ENCODE measurements around the gene CD8B. TPM values are rescaled to one million over a fixed set of nuclear protein-coding genes. Genes with fewer than 3 reads are reported as not detected.

Gene CD8B
- total and polyA plus RNA-seq, 2 of the 13 experiments (the other 11 are each of a cell fraction or from before 2014, with no cell fraction given): 0.04 TPM; not detected in 1

- FAIRE-seq (no peak), ATAC-seq (no peak), DNase-seq (ENCODE audit: low spot score) (no peak)
- Histone ChIP-seq H3K36me3 (replicated peaks in 1 of 2; ENCODE audit: control insufficient read depth in 1 of 2, insufficient read depth in 2 of 2, low read length in 2 of 2) (no peaks in the 10 kb centered on the region), H3K27ac (ENCODE audit: extremely low read length, insufficient read depth, low read length) (no peak overlapping the region), H3K27me3 (ENCODE audit: control insufficient read depth in 1 of 2, insufficient read depth in 2 of 2, low read length in 2 of 2) (peaks cover 9 to 44% of the 10 kb centered on the region in 2 experiments), H4K20me1 (ENCODE audit: insufficient read depth, low read length) (no peaks in the 10 kb centered on the region), H3K4me1 (ENCODE audit: insufficient read depth, low read length) (peaks cover 9% of the 10 kb centered on the region; the same call in 1 of the 2 replicates), H2AFZ (ENCODE audit: low read length) (no peak overlapping the region), H3K4me2 (ENCODE audit: low read depth, low read length) (no peak overlapping the region), H3K4me3 (replicated peaks in 1 of 3; ENCODE audit: insufficient read depth in 1 of 3, low read depth in 2 of 3, low read length in 3 of 3) (no peak overlapping the region), H3K9ac (ENCODE audit: insufficient read depth, low read depth, low read length) (no peak overlapping the region), H3K79me2 (ENCODE audit: insufficient read depth, low read length) (no peaks in the 10 kb centered on the region), H3K9me3 (ENCODE audit: low read length) (peaks cover 22% of the 10 kb centered on the region)
- intact Hi-C loops (cut with micrococcal nuclease; ENCODE audit: unreplicated experiment) (no loop called here), in situ Hi-C loops (cut with HindIII; ENCODE audit: extremely low pct_ligation_motif_present, low pct_unique_long_range_greater_than_20kb) (no loop called here)
- CTCF ChIA-PET (ENCODE audit: low intra/inter-chr PET ratio, low total read pairs): no interaction called here
- TF ChIP-seq CREM (IDR thresholded peaks at IDR 0.05): no peak
- no peak for TF ChIP-seq CREM (CRISPR knock-in tag; IDR thresholded peaks at IDR 0.05)
- TF ChIP-seq ZNF605 (CRISPR knock-in tag; IDR thresholded peaks at IDR 0.05): no peak
- TF ChIP-seq SNRNP70 (IDR thresholded peaks at IDR 0.05; ENCODE audit: low read depth, low read length): no peak
- no peak for TF ChIP-seq ZNF263 (CRISPR knock-in tag; IDR thresholded peaks at IDR 0.05)
- TF ChIP-seq, protein P1, sequence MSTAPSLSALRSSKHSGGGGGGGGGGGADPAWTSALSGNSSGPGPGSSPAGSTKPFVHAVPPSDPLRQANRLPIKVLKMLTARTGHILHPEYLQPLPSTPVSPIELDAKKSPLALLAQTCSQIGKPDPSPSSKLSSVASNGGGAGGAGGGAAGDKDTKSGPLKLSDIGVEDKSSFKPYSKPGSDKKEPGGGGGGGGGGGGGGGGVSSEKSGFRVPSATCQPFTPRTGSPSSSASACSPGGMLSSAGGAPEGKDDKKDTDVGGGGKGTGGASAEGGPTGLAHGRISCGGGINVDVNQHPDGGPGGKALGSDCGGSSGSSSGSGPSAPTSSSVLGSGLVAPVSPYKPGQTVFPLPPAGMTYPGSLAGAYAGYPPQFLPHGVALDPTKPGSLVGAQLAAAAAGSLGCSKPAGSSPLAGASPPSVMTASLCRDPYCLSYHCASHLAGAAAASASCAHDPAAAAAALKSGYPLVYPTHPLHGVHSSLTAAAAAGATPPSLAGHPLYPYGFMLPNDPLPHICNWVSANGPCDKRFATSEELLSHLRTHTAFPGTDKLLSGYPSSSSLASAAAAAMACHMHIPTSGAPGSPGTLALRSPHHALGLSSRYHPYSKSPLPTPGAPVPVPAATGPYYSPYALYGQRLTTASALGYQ (CRISPR knock-in tag; IDR thresholded peaks at IDR 0.05): no peak
- WGBS (ENCODE audit: low lambda C conversion rate): 46% methylated on average over 2 of the region's 2 CpGs
- no TSS peak for BruUV-seq (replicated peaks)
- POLR2A ChIA-PET: no interaction called here
These were observed 66.8 kb downstream of the CD8B start for GRCh38 chr2:86794861-86795260.

DNA sequence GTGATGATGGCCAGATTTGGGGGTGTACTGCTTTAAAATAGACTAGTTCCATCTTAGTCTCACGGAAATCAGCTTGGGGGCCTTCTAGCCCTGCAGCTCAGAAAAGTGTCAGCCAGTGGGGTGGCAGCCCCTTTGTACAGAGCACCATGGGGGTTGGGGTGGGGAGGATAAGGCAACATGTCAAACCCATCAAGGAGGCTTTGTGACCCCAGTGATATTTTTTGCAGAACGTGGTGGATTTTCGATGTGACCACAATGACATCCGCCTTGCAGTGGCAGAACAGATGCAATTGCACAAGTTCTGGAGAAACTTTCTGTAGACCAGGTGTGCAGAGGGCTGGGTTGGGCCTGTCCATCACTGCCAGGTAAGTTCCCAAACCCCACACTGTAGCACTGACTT is 67.9 kb downstream of the CD8B start:
- no peak for FAIRE-seq
- no peak for ATAC-seq
- no peak for DNase-seq (ENCODE audit: low spot score)
- POLR2A ChIA-PET: no interaction called here
- peaks cover 9% of the 10 kb centered on the region; the same call in 1 of the 2 replicates for H3K4me1 ChIP-seq (ENCODE audit: insufficient read depth, low read length)
- no peak overlapping the region for H3K4me3 ChIP-seq (replicated peaks in 1 of 3; ENCODE audit: insufficient read depth in 1 of 3, low read depth in 2 of 3, low read length in 3 of 3)
- H4K20me1 ChIP-seq (ENCODE audit: insufficient read depth, low read length): no peaks in the 10 kb centered on the region
- BruUV-seq (replicated peaks): no TSS peak
- no peak overlapping the region for H3K4me2 ChIP-seq (ENCODE audit: low read depth, low read length)
- H3K79me2 ChIP-seq (ENCODE audit: insufficient read depth, low read length): no peaks in the 10 kb centered on the region
- H3K9me3 ChIP-seq (ENCODE audit: low read length): peaks cover 22% of the 10 kb centered on the region
- no peak overlapping the region for H3K27ac ChIP-seq (ENCODE audit: extremely low read length, insufficient read depth, low read length)
- in situ Hi-C loops (cut with HindIII; ENCODE audit: extremely low pct_ligation_motif_present, low pct_unique_long_range_greater_than_20kb): no loop called here
- no peak overlapping the region for H2AFZ ChIP-seq (ENCODE audit: low read length)
- H3K27me3 ChIP-seq (ENCODE audit: control insufficient read depth in 1 of 2, insufficient read depth in 2 of 2, low read length in 2 of 2): peaks cover 10 to 53% of the 10 kb centered on the region in 2 experiments
- intact Hi-C loops (cut with micrococcal nuclease; ENCODE audit: unreplicated experiment): no loop called here
- 7% methylated on average over 4 of the region's 4 CpGs for WGBS (ENCODE audit: low lambda C conversion rate)
- no peaks in the 10 kb centered on the region for H3K36me3 ChIP-seq (replicated peaks in 1 of 2; ENCODE audit: control insufficient read depth in 1 of 2, insufficient read depth in 2 of 2, low read length in 2 of 2)
- TF ChIP-seq SRF (IDR thresholded peaks at IDR 0.05; ENCODE audit: low read depth, low read length): no peak
- no peak for TF ChIP-seq ZNF282 (IDR thresholded peaks at IDR 0.05; ENCODE audit: partially characterized antibody)
- TF ChIP-seq, protein P2, sequence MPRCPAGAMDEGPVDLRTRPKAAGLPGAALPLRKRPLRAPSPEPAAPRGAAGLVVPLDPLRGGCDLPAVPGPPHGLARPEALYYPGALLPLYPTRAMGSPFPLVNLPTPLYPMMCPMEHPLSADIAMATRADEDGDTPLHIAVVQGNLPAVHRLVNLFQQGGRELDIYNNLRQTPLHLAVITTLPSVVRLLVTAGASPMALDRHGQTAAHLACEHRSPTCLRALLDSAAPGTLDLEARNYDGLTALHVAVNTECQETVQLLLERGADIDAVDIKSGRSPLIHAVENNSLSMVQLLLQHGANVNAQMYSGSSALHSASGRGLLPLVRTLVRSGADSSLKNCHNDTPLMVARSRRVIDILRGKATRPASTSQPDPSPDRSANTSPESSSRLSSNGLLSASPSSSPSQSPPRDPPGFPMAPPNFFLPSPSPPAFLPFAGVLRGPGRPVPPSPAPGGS (CRISPR knock-in tag; IDR thresholded peaks at IDR 0.05): no peak
- H3K9ac ChIP-seq (ENCODE audit: insufficient read depth, low read depth, low read length): no peak overlapping the region
- CTCF ChIA-PET (ENCODE audit: low intra/inter-chr PET ratio, low total read pairs): no interaction called here
